Embryonic facial prominence (tissue), 1 donor: ENCODE data around the gene SEMA5A.

Experiments used
- DNase-seq: peaks from one replicate; pipeline ENCODE4 v3.0.0-alpha.2; 2016; ENCODE audit errors: extremely low spot score

SEMA5A gene

GRCh38 chr5:9514968-9515367, 30.9 kb downstream of the SEMA5A start:
- no peak for DNase-seq

GRCh38 chr5:9513827-9514226, 32.0 kb downstream of the SEMA5A start:
- no peak for DNase-seq

DNA sequence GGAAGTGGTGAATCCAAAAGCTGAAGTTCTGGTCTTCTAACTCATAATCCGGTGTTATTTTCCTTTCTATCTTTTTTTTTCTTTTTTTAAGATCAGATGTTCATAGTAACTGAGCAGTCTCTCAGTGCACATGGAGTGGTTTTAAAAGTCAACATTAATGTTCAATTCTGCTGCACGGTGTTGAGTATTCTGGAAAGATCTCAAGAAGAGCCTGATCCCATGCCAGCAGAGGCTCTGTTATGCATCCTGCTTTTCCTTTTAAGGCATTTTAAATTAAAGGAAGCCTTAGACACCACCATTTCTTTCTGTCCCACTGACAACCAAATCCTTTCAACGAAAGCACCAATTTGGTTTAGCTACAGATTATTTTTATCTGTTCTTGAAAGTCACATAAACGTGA, 33.4 kb downstream of the SEMA5A start:
- DNase-seq, result no peak

- no peak for DNase-seq
These were observed 37.9 kb downstream of the SEMA5A start for GRCh38 chr5:9507974-9508373.

DNA sequence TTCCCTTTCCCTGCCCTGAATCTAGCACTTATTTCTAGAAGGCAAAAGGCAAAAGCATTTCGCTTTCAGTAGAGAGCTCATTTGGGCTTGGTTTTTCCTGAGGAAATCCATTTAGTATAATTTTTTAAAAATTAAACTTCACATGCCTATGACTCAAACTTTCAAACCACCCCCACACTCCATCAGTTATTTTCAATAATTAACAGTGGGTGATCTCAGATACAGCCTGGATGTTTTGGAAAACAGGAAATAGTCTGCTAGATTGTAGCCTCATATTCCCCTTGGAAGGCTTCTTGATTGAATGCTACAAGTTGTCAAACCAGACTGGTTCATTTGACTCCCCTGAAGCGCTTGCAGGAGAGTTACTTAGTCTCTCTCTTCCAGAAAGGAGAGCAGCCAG, 40.6 kb downstream of the SEMA5A start:
- DNase-seq, result no peak

DNA sequence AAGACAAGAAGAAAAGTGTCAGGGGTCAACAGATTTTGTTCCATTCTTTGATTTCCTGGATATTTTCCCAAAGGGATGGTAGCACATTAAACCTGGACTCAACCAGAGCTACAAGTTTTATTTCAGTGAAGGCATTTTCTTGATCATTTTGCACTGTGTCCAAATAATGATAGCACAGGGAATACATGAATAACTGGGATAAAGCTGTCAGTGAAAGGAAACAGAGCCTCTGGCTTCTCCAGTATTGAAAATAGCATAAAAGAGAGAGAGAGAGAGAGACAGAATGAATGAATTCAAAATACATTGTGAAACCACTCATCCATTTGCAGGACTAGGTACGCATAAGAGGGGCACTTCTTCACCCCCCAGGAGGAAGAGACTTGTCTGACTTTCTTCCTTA, 43.0 kb downstream of the SEMA5A start:
- no peak for DNase-seq

- DNase-seq, result no peak
These were observed 43.6 kb downstream of the SEMA5A start for GRCh38 chr5:9502050-9502834.

- no peak for DNase-seq
These were observed 45.2 kb downstream of the SEMA5A start for GRCh38 chr5:9500625-9501024.

DNA sequence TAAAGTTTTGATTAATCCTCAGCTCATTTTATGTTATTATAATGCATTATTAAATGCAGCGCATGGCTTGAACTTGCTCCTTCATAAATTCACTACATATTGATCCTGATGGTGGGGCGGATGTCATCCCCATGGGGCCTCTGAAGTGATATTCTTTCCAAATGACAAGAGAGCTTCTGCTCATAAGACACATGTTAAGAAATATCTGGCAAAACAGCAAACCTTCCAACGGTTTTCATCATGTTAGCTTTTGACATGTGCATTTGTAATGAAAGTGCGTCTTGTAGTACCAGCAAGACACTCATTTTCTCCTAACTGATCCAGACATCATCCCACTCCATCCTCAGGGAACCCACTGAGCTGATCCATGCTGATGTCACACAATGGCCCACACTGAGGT, 45.7 kb downstream of the SEMA5A start:
- DNase-seq, result no peak

DNA sequence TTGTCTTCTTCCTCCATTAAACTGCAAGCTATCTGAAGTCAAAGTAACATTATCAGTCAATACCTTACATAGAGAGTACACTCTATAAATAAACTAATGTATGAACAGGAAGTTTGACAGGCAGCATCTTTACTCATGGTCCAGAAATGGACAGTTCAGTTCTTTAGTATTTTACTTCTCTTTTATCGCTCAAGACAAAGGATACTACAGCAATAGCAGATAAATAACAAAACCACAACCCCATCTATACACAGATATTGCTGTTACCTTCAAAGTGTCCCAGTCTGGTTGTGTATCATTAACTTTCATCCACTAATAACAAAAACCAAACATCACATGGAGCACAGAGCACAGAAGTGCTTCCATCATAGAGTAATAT, 46.4 kb downstream of the SEMA5A start:
- DNase-seq, result no peak

GRCh38 chr5:9498541-9499497, 47.1 kb downstream of the SEMA5A start:
- DNase-seq, result no peak

DNA sequence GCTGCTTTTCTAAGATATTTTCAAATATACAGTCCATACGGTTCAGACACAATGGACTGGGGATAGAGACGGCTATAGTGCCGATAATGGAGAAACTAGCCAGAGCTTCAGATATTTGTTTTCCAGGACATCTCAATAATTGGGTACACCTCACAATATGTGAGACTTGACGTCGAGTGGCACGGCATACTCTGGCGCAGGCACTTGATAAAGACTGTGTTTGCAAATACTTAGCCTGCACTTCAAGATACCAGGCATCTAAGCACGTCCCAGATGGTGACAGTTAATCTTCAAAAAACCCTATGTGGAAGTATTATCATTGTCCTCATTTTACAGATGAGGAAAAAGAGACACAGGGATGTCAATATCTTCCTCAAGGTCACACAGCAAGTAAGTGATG, 48.5 kb downstream of the SEMA5A start:
- DNase-seq, result no peak

- DNase-seq, result no peak
These were observed 49.1 kb downstream of the SEMA5A start for GRCh38 chr5:9496801-9497200.

DNA sequence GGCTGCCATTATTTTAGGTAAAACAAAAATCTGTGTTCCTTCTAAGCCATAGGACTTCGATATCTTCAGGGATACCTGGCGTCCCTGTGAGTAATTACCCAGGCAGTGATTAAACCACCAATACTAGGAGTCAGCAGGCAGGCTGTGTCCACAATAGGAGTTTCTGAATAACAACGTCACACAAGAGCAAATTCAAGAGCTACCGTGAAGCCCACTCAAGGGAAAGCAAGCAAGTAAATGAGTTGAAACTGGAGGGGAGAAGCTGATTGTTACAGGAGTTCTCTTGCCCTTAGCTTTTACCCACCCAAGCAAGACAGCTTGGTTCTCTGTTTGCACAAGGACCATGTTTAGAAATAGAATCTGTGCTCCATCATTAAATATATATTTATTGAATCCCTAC, 50.8 kb downstream of the SEMA5A start:
- no peak for DNase-seq

DNA sequence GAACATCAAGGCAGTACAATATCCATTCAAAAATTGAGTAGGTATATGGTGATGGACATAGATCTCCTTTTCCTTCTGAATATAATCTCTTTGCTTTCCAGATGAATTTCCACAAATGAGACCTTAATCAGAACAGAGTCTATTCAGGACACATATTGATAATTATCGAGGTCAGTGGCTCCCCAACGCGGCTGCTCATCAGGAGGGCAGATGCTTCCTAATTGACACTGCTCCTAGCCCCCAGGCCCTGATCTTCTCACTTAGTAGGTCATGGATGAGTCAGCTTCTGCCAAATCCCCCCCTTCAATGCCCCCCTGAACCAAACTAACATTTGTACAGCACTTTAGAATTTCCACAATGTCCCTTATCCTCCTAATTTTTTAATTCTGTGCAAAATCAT, 51.6 kb downstream of the SEMA5A start:
- DNase-seq, result no peak

DNA sequence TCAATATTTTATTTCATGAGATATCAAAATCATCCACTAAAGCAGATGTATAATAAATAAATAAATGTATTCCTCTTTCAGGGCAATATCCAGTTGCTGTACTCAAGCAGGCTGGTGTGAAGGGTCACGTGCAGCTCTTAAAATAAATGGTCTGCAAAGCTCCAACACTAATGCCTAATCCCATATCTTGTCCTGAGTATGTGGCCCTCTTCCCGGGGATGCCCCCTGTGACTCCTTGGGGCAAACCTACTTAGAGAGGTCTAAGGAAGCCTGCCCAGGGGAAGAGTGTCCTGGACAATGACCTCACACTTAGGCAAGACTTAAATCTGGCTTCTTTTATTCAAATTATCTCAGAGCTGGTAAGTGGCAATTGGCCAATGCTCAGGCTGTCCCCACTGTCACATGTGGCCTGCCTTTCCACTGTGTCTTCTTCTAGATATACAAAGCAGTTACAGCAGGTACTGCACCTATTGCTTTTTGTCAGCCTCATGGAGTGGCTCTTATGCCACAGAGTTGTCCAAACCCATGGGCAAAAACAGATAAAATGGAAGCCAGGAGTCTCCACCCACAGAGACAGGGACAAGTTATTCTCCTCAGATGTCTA, 55.3 kb downstream of the SEMA5A start:
- no peak for DNase-seq

DNA sequence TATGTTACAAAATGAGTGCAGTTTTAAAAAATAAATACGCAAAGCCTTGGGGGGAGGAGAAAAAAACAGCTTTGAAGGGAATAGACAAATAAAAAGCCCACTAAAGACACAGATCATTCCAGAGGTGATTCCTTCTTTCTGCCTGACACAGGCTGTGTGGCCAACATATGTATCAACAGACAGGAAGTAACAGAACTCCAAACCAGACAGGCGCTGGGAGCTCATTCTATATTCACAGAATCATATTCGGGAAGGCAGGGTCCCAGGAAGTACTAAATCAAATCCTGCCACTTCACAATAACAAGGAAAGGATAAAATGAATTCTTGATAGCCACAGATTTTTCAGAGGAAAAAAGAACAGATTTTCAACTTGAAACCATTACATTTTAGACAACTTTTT, 62.1 kb downstream of the SEMA5A start:
- no peak for DNase-seq

GRCh38 chr5:9483243-9483642, 62.6 kb downstream of the SEMA5A start:
- DNase-seq, result no peak

DNA sequence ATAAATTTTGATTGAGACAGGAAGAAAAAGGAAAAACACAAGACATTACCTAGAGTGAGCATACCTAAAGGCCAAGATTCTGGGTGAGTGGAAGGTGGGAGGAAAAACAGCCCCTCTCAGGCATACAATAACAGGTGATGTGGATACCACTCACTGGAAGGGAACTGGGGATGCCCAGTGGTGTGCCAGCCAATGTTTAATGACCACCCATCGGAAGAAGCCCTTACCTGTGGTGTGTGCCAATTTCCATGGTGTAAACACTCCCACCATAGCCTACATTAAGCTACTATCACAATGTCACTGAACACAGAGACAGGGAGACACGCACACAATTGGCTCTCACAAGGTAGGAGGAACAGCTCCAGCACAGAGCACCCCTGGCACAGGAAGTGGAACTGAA, 63.5 kb downstream of the SEMA5A start:
- DNase-seq, result no peak

GRCh38 chr5:9480499-9480898, 65.4 kb downstream of the SEMA5A start:
- no peak for DNase-seq

- DNase-seq, result no peak
These were observed 65.9 kb downstream of the SEMA5A start for GRCh38 chr5:9479990-9480389.

- no peak for DNase-seq
These were observed 66.5 kb downstream of the SEMA5A start for GRCh38 chr5:9479361-9479760.

DNA sequence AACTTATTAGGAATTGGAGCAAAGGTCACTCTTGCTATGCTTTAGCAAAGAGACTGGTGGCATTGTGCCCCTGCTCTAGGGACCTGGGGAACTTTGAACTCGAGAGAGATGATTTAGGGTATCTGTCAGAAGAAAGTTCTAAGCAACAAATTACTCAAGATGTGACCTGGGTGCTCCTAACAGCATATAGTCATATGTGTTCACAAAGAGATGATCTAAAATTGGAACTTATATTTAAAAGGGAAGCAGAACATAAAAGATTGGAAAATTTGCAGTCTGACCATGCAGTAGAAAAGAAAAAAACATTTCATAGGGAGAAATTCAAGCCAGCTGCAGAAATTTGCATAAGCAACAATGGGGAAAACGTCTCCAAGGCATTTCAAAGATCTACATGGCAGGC, 68.3 kb downstream of the SEMA5A start:
- no peak for DNase-seq
